Astrocyte of the cerebellum (primary cell): Measurements from ENCODE around the gene PNPLA1.

Source experiments
- DNase-seq: peaks from one replicate; pipeline ENCODE4 v3.0.0-alpha.2; 2011; ENCODE audit warnings: low read depth
- H3K4me3 ChIP-seq: 2 replicates; pipeline ENCODE4 v1.5.1; 2011; ENCODE audit warnings: mild to moderate bottlenecking, low read depth, low read length, moderate library complexity
- in situ Hi-C: cut with HindIII; loops from 2 replicates; pipeline ENCODE4 v1.10.0; 2017; ENCODE audit warnings: low sequenced_read_pairs
- TF ChIP-seq, protein P1 (sequence below): IDR thresholded peaks from 2 replicates; pipeline ENCODE4 v1.5.1; 2012; ENCODE audit warnings: low read length, low read depth, moderate library complexity, mild to moderate bottlenecking; ENCODE audit errors: missing control alignments

The PNPLA1 gene

DNA sequence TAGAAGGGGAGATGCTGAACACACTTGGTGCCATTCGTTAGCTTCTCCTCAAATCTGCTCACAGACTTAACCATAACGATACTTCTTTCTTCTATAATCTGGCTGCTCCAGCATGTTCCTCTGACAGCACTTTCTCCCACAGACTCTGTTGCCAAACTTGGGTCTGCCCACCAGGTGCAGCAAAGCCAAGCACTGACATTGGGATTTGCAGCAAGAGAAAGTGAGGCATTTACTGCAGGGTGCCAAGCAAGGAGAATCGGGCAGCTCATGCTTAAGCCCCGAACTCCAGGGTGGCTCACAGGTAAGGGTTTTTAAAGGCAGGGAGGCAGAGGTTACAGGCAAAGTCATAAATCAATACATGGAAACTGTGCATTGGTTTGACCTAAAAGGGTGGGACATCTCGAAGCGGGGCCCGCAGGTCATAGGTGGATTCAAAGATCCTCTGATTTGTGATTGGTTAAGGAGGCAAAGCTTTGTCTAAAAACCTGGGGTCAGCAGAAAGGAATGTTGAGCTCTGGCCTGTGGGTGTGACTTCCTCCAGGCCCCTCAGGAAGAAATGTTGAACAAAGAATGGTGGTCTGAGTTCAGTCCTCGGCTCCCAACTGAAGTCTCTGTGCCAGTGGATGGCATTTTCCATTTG, 25.1 kb upstream of the PNPLA1 start:
- TF ChIP-seq, protein P1, sequence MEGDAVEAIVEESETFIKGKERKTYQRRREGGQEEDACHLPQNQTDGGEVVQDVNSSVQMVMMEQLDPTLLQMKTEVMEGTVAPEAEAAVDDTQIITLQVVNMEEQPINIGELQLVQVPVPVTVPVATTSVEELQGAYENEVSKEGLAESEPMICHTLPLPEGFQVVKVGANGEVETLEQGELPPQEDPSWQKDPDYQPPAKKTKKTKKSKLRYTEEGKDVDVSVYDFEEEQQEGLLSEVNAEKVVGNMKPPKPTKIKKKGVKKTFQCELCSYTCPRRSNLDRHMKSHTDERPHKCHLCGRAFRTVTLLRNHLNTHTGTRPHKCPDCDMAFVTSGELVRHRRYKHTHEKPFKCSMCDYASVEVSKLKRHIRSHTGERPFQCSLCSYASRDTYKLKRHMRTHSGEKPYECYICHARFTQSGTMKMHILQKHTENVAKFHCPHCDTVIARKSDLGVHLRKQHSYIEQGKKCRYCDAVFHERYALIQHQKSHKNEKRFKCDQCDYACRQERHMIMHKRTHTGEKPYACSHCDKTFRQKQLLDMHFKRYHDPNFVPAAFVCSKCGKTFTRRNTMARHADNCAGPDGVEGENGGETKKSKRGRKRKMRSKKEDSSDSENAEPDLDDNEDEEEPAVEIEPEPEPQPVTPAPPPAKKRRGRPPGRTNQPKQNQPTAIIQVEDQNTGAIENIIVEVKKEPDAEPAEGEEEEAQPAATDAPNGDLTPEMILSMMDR = no peak
- in situ Hi-C loops = no loop called here
- no peak for DNase-seq

DNA sequence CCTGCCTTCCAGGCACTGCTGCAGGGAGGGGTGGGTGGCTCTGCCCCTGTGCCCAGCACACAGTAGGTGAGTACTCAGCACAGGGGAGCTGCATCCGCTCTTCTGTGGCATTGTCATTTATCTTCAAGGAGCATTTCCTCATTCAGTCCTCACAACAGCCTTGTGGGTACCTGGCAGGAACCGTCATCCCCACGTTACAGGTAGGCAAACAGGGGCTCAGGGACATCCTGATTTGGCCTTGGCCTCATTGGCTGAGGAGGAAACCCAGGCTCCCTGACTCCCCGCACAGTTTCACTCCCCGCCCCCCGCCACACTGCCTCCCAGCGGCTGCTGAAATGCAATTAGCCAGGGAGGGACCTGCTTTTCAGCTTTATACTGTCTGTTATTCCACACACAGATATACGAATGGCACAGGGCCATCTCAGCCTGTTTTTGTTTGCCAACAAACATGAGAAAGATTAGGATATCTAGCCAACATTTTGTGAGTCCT, 24.2 kb upstream of the PNPLA1 start:
- no peak overlapping the region for H3K4me3 ChIP-seq
- no peak for DNase-seq
- TF ChIP-seq, protein P1 = no peak
- in situ Hi-C loops = no loop called here

More for the DNA sequence above, 25.1 kb upstream of the PNPLA1 start:
- no peak overlapping the region for H3K4me3 ChIP-seq

DNA sequence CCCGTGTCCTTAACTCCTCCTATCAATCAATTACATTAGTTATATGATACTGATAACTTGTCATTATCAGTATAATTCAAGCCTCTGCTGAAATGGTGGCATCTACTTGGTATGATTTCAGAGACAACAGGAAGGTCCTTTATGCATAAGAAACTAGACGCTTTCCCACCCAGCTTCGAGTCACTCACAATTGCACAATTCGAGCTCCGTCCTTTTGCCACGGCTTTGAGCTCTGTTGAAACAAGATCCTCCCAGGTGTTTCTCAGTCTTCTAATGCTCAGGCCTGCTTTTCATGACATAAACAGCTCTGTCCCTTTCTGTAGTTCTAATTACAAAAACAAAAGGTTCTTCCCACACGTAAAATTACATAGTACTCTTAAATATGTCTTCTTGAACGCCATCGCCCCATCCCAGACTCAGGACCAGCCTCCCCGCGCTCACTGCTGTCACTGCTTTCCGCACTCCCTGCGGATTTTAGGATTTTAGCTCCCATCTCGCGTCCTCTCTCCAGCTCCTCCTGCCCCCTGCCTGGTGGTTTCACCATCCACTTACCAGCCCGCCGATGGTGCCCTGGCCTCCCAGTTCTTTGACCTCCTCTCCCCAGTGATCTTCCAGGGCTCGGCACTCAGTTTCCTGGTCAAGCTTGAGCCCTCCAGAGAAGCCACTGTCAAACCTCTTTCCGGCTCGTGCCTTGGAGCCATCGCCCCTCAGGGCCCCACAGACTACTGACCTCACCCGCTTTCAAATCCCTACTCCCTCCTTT, 23.2 kb upstream of the PNPLA1 start:
- no peak for DNase-seq
- no peak overlapping the region for H3K4me3 ChIP-seq
- in situ Hi-C loops = no loop called here
- TF ChIP-seq, protein P1 = no peak

DNA sequence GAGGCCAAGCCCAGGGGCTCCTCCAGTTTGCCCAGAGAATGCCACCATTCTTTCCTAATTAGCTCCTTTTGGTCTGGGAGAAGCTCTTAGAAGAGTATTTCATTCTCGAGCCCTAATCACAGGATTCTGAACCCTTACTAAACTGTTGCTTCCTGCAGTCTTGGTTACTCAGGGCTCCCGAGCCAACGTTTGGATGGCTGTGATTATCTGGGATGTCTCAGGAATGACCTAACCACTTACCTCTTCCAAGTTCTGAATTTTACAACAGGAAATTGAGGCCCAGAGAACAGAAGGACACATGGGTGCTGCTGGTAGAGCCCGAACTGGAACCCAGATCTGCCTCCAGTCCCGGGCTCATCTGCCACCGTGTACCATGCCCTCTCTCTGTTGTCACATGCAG, 22.2 kb upstream of the PNPLA1 start:
- no peak for DNase-seq
- TF ChIP-seq, protein P1 = no peak
- in situ Hi-C loops = no loop called here
- no peak overlapping the region for H3K4me3 ChIP-seq

DNA sequence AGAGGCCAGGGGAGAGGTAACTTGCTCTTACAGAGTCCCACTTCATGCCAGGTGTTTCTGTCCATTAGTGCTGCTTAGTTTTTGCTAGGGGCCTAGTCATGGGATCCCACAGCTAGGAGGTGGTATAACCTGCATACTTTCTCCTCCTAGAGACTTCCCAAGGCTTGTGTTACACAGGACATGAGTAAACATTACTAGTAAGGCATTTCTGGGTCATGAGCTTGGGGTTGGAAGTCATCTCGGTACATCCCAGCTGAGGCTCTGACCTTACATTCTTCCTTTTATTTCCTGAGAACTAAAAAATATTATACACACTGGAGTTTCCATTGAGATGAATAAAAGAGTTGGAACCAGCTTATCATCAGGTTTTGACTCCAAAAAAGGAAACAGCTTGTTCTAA, 20.9 kb upstream of the PNPLA1 start:
- TF ChIP-seq, protein P1 = no peak
- DNase-seq = no peak
- in situ Hi-C loops = no loop called here

DNA sequence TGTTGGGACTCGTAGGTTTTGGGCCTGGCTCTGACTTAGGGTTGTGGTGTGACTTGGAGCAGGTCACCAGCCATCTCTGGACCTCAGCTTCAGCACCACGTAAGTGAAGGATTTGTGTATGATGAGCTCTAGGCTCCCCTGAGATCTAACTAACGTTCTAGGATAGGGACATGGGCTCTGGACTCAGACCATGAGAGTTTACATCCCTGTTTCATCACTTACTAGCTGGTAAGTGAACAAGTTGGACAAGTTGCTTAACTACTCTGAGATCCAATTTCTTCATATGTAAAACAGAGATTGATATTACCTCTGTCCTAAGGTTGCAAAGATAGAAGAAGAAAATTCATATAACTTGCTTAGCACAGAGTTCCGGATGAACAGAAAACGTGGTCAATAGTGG, 20.3 kb upstream of the PNPLA1 start:
- H3K4me3 ChIP-seq = no peak overlapping the region
- DNase-seq = no peak
- in situ Hi-C loops = no loop called here
- TF ChIP-seq, protein P1 = no peak

More for the DNA sequence above, 20.9 kb upstream of the PNPLA1 start:
- no peak overlapping the region for H3K4me3 ChIP-seq
